ENCODE results near the gene DOCK2.

GRCh38 chr5:169874621-169875020 lies 237.5 kb downstream of the DOCK2 start:
- TF ChIP-seq CTCF (conservative IDR thresholded peaks at IDR 0.05; ENCODE audit: low read depth, low read length) (no peak), EZH2 (IDR thresholded peaks at IDR 0.05; ENCODE audit: low read length, unreplicated experiment) (no peak), EZH2phosphoT487 (IDR thresholded peaks at IDR 0.05; ENCODE audit: borderline replicate concordance, low read length) (no peak)

All from PC-3 (cell line).